ENCODE data around the gene OR2S2.

DNA sequence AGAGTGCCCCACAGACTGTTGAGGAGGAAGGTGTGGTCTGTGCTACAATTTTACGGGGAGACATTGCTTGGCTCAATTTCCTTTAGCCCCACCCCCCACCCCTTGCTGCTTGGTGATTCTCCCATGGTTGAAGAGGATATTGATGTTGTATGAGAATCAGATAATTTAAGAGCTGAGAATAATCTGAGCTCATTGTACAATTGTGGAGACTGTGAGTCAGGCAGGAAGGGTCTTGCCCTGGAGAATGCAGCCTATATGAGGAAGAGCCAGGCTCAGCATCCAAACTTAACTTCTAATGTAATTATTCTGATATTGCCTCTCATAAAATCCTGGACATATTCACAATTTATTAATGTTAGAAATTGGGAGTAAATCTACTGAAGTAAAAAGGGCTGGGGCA is 26.1 kb upstream of the OR2S2 start:
- TF ChIP-seq, protein P1, sequence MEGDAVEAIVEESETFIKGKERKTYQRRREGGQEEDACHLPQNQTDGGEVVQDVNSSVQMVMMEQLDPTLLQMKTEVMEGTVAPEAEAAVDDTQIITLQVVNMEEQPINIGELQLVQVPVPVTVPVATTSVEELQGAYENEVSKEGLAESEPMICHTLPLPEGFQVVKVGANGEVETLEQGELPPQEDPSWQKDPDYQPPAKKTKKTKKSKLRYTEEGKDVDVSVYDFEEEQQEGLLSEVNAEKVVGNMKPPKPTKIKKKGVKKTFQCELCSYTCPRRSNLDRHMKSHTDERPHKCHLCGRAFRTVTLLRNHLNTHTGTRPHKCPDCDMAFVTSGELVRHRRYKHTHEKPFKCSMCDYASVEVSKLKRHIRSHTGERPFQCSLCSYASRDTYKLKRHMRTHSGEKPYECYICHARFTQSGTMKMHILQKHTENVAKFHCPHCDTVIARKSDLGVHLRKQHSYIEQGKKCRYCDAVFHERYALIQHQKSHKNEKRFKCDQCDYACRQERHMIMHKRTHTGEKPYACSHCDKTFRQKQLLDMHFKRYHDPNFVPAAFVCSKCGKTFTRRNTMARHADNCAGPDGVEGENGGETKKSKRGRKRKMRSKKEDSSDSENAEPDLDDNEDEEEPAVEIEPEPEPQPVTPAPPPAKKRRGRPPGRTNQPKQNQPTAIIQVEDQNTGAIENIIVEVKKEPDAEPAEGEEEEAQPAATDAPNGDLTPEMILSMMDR (IDR thresholded peaks at IDR 0.05), result no peak
- TF ChIP-seq POLR2A (IDR thresholded peaks at IDR 0.05) (no peak), EP300 (IDR thresholded peaks at IDR 0.05) (no peak)
